DMS153 (cell line): ENCODE data around the gene GP1BB.

ENCODE experiments used
- DNase-seq: peaks from one replicate; lab custom pipeline; 2025; lab: John Stamatoyannopoulos, UW

The GP1BB gene

GRCh38 chr22:19742160-19743066 is 19.1 kb downstream of the GP1BB start:
- no peak for DNase-seq

GRCh38 chr22:19743081-19743480 is 19.7 kb downstream of the GP1BB start:
- no peak for DNase-seq

- no peak for DNase-seq
Observed at GRCh38 chr22:19743651-19744050, 20.3 kb downstream of the GP1BB start.

- DNase-seq = no peak
Observed at GRCh38 chr22:19744350-19745006, 21.1 kb downstream of the GP1BB start.

GRCh38 chr22:19745155-19746101 is 22.1 kb downstream of the GP1BB start:
- DNase-seq = no peak

- DNase-seq = no peak
Observed at GRCh38 chr22:19746726-19747125, 23.4 kb downstream of the GP1BB start.

GRCh38 chr22:19747551-19747950 is 24.2 kb downstream of the GP1BB start:
- no peak for DNase-seq

GRCh38 chr22:19748139-19748538 is 24.8 kb downstream of the GP1BB start:
- no peak for DNase-seq

- DNase-seq = no peak
Observed at GRCh38 chr22:19748991-19749664, 25.8 kb downstream of the GP1BB start.

- DNase-seq = no peak
Observed at GRCh38 chr22:19749876-19750275, 26.5 kb downstream of the GP1BB start.

GRCh38 chr22:19750507-19751490 is 27.5 kb downstream of the GP1BB start:
- DNase-seq = no peak

- no peak for DNase-seq
Observed at GRCh38 chr22:19751497-19752245, 28.3 kb downstream of the GP1BB start.

- no peak for DNase-seq
Observed at GRCh38 chr22:19753090-19753842, 29.9 kb downstream of the GP1BB start.

- DNase-seq = no peak
Observed at GRCh38 chr22:19753996-19754700, 30.8 kb downstream of the GP1BB start.

GRCh38 chr22:19754701-19755144 is 31.4 kb downstream of the GP1BB start:
- DNase-seq = no peak

- no peak for DNase-seq
Observed at GRCh38 chr22:19755145-19755710, 31.9 kb downstream of the GP1BB start.

- DNase-seq = no peak
Observed at GRCh38 chr22:19755722-19756287, 32.5 kb downstream of the GP1BB start.
